UCSD-AML1 (cell line): ENCODE results near the gene CACNA1C.

Experiments used
- DNase-seq: peaks from one replicate; lab custom pipeline; 2025; ENCODE audit not compliant: unreplicated experiment; lab: John Stamatoyannopoulos, UW

Gene CACNA1C

DNA sequence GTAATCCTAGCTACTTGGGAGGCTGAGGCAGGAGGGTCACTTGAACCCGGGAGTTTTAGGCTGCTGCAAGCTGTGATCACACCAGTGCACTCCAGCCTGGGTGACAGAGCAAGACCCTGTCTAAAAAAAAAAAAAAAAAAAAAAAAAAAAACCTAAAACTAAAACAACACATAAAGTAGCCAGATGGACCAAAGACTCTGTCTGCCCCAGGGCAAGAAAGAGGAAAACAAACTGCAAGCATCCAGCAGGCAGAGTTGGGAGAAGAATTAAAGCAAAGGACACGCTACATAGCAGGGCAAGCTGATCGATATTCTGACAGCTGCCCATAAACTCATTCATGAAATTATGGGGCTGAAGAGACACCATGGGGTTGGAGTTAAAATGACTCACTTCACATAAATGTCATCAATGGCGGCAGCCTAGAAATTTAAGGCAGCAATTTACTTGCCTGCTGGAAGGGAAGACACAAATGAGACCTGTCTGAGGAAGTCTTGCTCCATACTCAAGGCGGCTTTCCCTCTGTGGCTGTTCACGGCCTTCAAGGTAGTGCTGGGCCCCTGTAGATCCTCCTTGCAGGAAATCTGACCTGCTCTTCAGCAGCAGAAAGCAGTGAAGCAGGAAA lies 482.9 kb downstream of the CACNA1C start:
- DNase-seq = no peak

DNA sequence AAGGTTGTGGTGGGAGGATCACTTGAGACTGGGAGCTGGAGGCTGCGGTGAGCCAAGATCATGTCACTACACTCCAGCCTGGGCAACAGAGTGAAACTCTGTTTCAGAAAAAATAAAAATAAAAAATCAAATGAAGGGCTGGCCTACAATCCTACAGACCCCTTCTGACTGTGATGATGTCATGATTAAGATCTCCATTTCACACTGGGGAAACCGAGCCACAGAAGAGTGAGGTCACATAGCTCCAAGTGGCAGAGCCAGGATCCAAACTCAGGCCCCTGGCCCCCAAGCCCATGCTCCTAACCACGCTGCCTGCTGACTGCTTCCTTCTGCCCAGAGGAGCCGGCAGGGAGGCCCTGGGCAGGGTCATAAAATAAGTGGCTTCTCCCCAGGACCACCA lies 483.9 kb downstream of the CACNA1C start:
- no peak for DNase-seq

DNA sequence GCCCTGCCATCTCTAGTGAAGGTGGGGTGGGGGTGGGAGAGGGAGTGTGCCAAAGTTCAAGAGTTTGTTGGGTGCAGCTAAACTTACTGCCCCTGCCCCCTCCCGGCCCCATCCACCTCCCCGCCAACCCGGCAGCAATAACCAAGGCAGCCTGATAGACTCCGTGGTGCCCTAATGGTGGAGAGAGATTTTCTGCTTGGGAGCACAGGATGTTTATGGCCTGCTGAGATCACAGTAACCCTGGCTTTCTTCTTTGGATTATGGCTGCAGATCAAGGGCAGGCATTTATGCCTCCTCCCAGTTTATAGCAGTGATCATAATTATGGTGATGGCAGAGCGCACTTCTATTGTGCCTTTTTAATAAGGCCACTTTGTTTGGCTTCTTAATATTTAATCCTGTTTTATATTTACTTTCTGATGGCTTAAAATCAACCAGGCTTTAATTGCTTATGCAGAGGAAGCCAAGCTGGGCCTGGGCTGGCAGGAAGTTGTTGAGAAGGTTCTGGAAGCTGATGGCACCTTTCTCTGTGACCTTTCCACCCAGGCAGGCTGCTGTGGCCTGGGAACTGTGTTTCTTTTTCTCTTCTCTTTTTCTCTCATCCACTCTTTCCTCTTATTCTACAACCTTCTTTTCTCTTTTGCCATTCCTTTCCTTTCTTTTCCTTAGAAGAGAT lies 485.2 kb downstream of the CACNA1C start:
- DNase-seq = no peak

DNA sequence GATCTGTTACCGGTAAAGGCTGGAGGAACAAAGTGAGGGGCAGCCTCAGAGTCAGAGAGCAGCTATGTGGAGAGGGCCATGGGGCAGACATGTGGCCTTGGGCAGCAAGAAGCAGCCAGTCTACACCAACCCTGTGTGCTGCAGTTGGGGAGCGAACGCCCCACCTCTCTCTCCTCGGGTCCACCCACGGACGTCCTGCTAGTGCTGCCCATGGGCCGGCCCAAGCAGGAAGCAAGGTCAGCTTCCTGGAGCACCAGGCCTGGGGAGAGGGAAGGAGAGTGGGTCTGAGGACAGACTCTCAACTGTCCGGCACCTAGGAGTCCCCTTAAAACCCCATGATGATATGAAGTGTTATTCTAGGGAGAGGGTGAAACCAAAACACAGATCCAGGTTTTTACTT lies 487.2 kb downstream of the CACNA1C start:
- no peak for DNase-seq

DNA sequence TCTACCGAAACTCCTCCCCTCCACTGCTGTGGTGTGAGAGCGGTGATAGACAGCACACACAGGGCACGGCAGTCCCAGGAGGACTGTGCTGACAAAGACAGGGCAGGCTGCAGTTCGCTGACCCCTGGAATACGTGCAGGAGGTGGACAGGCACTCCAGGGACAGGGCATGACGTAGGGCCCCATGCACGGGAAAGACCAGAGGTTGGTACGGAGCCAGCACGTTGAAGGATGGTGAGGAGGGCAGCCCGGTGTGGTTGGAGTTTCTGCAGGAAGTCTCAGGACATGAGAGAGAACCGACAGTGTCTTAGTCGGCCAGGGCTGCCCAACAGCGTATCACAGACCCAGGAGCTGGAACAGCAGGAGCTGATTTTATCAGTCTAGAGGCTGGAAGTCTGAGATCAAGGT lies 487.8 kb downstream of the CACNA1C start:
- DNase-seq = no peak

GRCh38 chr12:2541631-2542204 lies 488.9 kb downstream of the CACNA1C start:
- peak; percentile 74 for DNase-seq

- no peak for DNase-seq
Measured at GRCh38 chr12:2543801-2544200, 491.0 kb downstream of the CACNA1C start.

GRCh38 chr12:2544230-2544629 lies 491.4 kb downstream of the CACNA1C start:
- no peak for DNase-seq

DNA sequence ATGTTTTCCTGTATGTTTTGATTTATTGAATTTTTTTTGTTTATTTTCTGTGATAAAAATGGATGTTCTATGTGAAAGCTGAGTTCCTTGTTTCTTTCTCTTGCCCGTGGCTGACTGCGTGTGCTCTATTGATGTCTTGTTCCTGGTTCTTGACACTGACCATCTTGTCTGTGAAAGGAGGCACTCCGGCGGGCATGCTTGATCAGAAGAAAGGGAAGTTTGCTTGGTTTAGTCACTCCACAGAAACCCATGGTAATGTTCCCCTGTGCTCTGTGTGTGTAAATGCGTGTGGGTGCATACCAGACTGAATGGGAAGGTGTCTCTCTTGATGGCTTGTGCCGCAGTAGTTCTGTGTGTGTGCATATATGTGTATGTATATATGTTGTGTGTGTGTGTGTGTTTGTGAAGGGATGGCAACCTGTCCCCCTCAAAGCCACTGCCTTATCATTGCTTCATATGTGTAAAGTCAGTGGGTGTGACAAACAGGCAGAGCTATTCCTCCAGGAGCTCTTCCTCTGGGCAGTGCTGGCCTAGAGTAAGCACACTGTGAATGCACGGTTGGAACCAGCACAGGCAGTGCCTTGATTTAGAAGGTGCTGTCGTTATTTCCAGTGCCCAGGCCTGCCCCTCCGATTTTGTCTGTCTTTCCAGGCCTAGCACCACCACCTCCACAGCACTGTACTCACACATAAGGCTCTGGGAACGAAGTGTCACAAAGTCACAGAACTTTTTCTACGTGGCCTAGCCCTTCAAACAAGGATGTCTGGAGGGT lies 494.7 kb downstream of the CACNA1C start:
- peak; percentile 45 for DNase-seq

- DNase-seq = peak; percentile 54
Measured at GRCh38 chr12:2548081-2548480, 495.3 kb downstream of the CACNA1C start.

DNA sequence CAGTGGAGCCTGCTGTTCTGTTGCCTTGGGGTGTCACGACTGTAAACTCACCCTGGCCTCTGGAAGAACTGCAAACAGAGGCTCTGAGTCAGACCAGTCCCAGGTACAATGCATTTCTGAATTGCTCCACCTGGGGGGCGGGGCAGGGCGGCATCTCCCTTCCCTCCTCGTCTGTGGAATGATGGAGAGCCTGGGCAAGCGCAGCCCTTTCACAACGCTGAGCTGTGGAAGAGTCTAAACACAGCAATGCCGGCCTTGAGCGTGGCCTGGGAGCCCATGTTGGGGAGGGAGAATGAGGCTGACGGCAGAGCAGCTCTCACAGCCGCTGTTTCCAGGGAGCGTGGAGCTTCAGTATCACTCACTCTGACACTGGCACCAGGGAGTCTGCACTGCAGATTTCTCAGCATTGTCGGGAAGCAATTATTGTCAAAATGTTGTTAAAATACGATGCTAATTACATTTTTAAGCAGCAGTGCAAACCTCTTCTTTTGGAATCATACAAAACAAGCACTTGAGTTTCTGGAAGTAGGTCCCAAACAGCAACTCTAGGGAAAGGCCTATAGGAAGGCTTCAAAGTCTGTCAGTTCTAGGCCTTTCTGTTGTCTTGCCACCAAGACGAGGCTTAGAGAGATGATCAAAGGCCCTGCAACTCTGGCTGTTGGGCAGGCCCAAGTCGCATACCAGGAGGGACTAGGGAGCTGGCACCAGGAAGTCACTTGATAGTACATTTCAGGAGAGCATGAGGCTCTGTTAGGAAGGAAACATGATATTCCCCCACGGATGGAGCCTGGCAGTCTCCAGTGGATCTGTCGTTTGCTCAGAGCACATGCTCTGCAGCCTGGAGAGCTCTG lies 498.0 kb downstream of the CACNA1C start:
- no peak for DNase-seq

DNA sequence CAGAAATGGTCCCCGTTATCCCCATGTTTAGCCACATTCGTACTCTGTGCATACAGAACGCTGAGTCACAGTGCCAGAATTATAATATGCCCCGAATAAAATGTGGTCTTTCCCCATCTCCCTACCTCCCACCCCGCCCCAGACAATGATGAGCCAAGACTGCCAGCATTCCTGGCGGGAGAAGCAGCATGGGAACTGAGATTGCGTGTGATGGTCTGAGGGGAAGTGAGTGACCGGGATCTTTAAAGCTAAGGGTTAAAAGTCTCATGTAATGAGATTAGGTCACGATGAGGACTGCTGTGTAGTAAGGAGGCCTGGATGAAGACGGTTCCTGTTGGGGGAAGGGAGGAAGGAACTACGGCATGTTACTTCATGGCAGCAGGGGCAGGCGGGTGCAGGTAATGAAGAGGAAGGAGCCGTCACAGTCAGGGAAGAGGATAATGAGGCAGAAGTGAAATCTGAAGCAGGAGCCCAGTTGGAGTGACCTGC lies 498.7 kb downstream of the CACNA1C start:
- DNase-seq = no peak

DNA sequence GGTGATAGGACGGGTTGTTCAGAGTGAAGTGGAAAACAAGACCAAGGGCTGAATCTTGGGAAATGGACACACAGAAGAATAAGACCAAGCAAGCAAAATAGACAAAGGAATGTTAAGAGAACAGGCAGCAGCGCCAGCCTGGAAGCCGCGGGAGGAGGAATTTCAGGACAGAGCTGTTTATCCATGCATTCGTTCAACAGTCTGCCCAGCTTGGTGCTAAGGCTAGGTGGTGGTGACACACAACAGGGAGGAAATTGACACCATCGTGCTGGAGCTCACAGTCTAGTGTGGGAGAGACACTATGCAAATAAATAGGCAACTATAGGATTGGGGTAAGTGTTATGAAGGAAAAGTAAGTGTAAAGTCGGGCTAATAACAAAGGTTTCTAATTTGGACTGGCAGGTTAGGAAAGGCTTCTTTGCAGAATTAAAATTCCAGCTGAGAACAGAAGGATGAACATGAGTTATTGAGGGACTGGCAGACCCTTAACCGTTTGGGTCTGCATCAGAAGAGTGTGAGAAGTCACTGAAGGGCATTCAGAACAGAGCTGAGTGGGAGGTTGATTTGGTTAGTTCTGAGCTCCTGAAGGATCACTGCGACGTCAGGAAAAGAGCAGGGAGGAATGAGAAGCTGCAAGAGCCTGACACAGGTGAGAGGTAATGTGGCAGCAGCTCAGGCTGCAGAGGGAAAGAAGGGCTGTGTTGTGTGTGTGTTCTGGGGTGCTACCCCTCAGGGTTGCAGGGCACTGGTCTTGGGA lies 499.4 kb downstream of the CACNA1C start:
- DNase-seq = no peak

DNA sequence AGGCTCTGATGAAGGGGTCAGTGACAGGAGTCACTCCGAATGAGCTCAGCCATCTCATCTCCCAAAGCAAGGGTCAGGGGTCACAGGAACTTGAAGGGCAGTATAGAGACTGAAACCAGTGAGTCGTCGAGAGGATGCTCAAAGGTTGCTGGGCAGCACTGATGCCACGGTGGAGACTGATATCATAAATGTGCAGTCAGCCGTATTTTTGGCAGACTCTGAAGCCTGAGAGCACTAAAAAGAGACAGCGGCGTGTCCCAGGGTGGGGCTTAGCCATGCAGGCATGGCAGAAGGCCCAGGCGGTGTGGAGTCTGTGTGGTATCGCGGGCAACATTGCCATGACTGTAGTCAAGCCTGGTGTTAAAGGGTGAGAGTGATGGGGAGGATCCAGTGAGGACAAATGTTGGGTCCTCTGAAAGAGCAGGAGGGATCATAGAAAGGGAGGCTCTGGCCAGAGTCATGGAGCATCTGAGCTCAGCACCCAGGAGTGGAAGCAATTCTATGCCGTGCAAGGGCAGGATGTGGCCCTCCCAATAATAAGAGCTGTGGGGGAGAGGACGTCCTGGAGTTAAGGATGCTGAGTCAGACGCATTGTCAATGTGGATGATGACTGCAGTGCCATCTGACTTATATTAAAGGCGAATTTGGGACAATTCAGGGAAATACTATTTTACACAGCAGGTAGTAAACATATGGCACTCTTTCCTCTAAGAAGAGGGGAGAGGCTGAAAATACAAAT lies 500.8 kb downstream of the CACNA1C start:
- peak; percentile 51 for DNase-seq

DNA sequence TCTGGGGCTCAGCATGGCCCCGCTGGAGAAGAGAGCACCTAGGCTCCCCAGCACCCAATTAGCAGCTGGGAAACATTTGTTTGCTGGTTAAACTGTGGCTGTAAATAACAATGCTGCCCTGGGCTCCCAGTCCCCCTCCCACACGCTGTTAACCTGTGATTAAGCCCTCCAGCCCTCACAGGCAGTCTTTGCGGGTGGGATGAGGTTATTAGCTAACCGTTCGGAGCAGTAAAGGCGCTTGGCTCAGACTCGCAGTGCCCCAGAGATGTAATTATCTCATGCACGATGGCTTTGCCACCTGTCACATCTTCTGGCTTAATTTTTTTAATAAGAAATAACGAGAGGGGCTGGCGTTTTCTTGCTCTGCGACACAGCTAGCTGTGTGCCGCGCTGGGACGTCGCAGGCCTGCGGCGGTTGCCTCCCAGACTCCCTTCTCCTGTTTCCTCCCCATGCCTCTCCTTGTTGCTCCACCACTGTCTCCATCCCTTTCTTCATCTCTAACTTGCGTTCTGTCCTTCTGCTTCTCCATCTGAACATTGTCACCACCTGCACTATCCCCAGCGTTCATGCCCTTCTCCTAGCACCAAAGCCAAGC lies 502.8 kb downstream of the CACNA1C start:
- DNase-seq = no peak

- DNase-seq = no peak
Measured at GRCh38 chr12:2557597-2557996, 504.8 kb downstream of the CACNA1C start.

DNA sequence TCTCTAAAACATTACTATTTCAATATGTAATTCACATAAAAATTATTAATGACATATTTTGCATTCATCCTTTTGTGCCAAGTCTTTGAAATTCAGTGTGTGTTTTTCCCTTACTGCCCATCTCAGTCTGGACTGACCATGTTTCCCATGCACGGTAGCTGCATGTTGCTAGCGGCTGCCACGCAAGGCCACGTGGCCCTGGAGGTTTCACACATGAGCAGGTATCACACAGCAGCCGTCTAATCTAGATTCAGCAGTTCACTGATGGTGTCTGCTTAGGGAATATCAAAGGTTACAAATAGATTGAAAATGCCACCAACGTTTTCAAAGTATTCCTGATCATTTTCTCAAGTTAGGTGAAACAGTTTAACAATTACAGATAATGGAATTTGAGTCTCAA lies 507.1 kb downstream of the CACNA1C start:
- DNase-seq = no peak

- no peak for DNase-seq
Measured at GRCh38 chr12:2560356-2560755, 507.6 kb downstream of the CACNA1C start.

DNA sequence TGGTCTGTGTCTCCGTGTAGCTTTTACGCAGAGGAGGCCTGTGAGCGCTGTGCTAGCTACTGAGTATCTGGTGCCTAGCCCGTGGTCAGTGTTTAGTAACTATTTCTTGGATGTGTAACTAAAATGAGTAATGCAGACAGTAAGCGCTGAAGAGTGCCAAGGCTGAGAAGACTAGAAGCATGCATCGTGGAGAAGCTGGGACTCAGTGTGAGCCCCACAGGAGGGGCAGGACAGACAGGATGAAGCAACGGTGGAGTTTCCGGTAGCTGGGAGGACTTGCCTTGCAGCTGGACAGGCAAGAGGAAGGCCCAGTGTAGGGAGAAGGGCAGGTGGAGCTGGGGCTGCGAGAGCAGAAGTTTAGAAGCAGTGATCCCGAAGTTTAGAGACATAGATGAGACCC lies 508.6 kb downstream of the CACNA1C start:
- no peak for DNase-seq
